GM13977 (cell line): ENCODE measurements around the gene IRF2.

Source experiments
- DNase-seq: peaks from one replicate; pipeline ENCODE4 v3.0.0; 2012; ENCODE audit warnings: low spot score
- in situ Hi-C: fragments of 300-500 bp; cut with MboI; formaldehyde crosslinking; loops from one replicate; pipeline ENCODE4 v1.12.0; 2022; ENCODE audit warnings: low sequenced_read_pairs, low pct_unique_long_range_greater_than_20kb, mixed read lengths, inconsistent platforms; ENCODE audit not compliant: unreplicated experiment
- TF ChIP-seq, protein P1 (sequence below): IDR thresholded peaks from 2 replicates; pipeline ENCODE4 v1.5.1; 2012; ENCODE audit warnings: mild to moderate bottlenecking, control low read depth; ENCODE audit not compliant: insufficient read depth; ENCODE audit errors: extremely low read depth, missing control alignments

IRF2 gene

DNA sequence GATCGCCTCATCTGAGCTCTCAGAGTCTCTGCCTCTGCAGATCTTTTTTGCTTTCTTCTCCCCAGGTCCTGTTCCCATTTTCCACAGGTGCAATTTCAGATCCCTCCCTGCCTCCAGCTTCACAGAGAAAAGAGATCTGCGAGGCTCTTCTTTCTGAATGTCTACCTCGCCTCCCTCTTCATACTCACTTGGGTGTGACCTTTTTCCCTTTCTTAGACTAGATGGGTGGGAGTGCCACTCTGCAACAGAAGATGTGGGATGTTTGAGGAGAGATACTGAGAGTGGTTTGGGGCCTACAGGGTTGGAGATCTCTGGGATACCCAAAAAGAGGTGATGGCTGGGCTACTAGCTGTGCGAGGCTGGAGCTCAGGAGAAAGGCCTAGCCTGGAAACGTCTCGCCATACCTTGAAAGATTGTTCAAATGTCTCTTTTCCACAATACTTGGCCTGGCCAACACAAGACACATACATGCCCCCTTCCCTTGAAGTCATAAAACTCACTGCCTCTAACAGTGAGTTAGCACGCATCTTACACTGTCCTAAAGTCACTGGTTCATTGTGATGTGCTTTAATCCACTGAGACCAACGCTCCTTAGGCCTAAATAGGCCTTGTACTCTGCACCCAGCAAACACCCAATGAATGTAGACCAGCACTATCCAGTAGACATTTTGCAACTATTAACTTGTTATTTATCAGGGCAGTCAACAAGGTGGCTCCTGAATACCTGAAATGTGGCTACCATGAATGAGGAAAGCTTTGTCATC, 33.6 kb downstream of the IRF2 start:
- in situ Hi-C loops = no loop called here
- no peak for DNase-seq

GRCh38 chr4:184439856-184440594, 34.3 kb downstream of the IRF2 start:
- DNase-seq = no peak
- TF ChIP-seq, protein P1, sequence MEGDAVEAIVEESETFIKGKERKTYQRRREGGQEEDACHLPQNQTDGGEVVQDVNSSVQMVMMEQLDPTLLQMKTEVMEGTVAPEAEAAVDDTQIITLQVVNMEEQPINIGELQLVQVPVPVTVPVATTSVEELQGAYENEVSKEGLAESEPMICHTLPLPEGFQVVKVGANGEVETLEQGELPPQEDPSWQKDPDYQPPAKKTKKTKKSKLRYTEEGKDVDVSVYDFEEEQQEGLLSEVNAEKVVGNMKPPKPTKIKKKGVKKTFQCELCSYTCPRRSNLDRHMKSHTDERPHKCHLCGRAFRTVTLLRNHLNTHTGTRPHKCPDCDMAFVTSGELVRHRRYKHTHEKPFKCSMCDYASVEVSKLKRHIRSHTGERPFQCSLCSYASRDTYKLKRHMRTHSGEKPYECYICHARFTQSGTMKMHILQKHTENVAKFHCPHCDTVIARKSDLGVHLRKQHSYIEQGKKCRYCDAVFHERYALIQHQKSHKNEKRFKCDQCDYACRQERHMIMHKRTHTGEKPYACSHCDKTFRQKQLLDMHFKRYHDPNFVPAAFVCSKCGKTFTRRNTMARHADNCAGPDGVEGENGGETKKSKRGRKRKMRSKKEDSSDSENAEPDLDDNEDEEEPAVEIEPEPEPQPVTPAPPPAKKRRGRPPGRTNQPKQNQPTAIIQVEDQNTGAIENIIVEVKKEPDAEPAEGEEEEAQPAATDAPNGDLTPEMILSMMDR = no peak

More for the DNA sequence above, 33.6 kb downstream of the IRF2 start:
- TF ChIP-seq, protein P1 = no peak

GRCh38 chr4:184439386-184439785, 35.0 kb downstream of the IRF2 start:
- TF ChIP-seq, protein P1 = no peak
- in situ Hi-C loops = no loop called here
- no peak for DNase-seq

More at GRCh38 chr4:184439856-184440594, 34.3 kb downstream of the IRF2 start:
- in situ Hi-C loops = no loop called here

- DNase-seq = no peak
- TF ChIP-seq, protein P1 = no peak
- in situ Hi-C loops = no loop called here
Observed at GRCh38 chr4:184438375-184438774, 36.0 kb downstream of the IRF2 start.

DNA sequence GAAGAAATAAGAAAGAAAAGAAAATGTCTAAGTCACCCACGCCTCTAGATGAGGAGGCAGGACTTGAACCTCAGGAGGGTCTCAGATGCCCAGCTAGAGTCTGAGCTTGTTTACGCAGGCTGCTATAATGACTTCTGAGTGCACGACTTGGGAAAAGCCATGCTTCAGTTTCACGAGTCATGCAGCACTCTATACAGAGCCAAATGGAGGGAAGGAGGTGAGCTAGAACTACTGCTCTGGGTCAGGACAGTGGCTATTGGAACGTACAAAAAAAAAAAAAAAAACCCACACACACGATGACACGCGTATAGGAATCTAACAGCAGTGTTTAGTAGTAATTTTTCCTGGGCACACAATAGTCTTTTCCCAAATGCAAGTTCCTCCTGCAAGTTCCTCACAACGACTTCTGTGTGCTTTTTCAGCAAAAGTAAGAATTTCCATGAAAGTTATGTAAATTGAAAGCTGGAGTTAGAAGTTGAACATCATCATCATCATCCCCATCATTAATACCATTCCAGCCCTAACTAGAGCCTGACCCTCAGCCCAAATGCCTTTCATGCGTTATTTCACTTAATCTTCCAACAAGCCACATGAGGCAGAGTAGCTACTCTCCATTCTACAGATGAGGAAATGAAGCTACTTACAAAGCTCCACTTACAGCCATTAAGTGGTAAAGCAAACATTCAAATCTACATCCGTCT, 36.6 kb downstream of the IRF2 start:
- no peak for DNase-seq
- TF ChIP-seq, protein P1 = no peak
- in situ Hi-C loops = no loop called here

- no peak for DNase-seq
- in situ Hi-C loops = no loop called here
- TF ChIP-seq, protein P1 = no peak
Observed at GRCh38 chr4:184434501-184435066, 39.8 kb downstream of the IRF2 start.
